HL-60/S4 treated with phorbol 12-myristate 13-acetate at 8.2 ng/mL for 4 days and 3 days (cell line): Measurements from ENCODE around the gene TRIM7.
"Not testable (repeated sequence)": the region's sequence is repeated elsewhere in the genome, so short reads cannot be mapped to it uniquely, and the experiment has no call there.

ENCODE experiments used
- in situ Hi-C: fragments of 300-500 bp; cut with MboI; formaldehyde crosslinking; loops from 2 replicates; pipeline ENCODE4 v1.15.0; 2022; ENCODE audit warnings: low sequenced_read_pairs

TRIM7 gene

DNA sequence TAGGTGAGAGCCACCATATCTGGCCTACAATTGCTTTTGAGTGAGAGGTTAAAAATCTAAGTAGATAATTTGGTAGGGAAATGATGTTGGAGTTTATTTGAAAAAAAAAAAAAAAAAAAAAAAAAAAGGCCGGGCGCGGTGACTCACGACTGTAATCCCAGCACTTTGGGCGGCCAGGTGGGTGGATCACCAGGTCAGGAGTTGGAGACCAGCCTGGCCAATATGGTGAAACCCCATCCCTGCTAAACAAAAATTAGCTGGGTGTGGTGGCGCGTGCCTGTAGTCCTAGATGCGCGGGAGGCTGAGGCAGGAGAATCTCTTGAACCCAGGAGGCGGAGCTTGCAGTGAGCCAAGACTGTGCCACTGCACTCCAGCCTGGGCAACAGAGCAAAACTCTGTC is 9.3 kb upstream of the TRIM7 start:
- in situ Hi-C loops = not testable (repeated sequence)

DNA sequence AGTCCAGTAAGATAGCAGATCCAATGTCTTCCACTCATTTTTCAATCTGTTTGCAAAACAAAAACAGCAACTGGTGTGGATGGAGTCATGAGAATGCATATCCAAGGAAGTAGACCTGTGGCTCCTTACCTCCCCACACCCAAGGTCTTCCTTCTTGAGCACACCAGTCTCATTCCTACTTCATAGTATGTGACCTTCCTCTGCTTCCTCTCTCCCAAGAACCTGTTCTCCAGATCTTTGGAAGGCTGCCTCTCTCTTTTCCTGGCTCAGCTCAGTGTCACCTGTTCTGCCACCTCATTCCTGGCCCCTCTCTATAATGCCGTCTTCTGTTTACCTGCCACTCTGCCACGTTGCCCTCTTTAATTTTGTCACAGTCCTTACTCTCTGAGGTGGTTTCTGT is 7.9 kb upstream of the TRIM7 start:
- in situ Hi-C loops = no loop called here

DNA sequence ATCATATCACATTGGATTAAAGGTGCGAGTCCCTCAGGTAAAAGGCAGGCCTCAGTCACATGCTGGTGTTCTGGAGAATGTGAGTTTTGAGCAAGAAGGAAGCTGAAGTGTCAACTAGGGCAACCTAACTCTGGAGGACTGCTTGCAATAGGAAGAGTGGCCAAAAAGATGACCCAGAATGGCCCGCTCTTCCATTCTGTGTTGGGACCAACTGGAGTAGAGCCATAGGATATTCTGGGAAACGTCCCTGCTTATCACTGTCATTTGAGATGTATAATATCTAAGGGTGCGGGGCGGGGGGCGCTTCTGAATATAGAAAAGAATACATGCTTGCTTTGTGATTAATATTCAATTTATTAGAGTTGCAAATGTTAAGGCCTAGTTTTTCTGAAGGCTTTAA is 7.1 kb upstream of the TRIM7 start:
- in situ Hi-C loops = no loop called here

DNA sequence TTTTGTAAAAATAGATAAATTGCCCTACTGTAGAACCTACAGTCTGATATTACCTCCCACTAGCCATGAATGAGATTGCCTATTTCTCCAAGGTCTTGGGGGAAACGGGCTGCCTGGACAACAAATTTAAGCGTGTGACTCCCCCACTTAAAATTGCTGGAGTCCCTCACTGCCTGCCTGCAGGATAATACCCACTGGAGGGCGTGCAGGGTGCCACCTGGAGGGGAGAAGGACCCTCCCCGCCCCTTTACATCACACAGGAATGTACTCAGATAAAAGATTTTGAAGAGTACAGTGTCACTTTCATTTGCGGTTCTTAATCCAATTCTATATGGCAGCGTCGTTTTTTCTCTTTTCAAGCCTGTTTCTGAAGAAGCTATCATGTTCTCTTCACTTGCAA is 6.2 kb upstream of the TRIM7 start:
- in situ Hi-C loops = no loop called here

DNA sequence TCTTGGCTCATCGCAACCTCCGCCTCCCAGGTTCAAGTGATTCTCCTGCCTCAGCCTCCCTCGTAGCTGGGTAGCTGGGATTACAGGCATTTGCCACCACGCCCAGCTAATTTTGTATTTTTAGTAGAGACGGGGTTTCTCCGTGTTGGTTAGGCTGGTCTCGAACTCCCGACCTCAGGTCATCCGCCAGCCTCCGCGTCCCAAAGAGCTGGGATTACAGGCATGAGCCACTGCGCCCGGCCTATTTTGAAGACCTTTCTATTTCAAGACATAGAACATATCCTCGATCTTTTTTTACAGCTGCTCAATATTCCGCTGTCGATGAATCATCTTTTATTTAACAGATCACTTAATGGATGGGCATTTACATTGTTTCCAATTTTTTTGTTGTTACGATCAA is 5.7 kb upstream of the TRIM7 start:
- in situ Hi-C loops = not testable (repeated sequence)

DNA sequence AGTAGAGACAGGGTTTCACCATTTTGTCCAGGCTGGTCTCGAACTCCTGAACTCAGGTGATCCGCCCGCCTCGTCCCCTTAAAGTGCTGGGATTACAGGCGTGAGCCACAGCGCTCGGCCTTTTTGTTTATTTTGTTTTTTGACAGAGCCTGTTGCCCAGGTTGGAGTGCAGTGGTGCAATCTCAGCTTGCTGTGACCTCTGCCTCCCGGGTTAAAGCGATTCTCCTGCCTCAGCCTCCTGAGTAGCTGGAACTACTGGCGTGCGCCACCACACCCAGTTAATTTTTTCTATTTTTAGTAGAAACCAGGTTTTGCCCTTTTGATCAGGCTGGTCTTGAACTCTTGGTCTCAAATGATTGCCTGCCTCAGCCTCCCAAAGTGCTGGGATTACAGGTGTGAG is 5.2 kb upstream of the TRIM7 start:
- in situ Hi-C loops = not testable (repeated sequence)

DNA sequence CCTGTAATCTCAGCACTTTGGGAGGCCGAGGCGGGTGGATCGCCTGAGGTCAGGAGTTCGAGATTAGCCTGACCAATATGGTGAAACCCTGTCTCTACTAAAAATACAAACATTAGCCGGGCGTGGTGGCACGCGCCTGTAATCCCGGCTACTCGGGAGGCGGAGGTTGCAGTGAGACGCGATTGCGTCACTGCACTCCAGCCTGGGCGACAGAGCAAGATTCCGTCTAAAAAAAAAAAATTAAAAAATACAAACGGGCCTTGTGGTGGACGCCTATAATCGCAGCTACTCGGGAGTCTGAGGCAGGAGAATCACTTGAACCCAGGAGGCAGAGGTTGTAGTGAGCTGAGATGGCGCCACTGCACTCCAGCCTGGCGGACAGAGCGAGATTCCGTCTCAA is 4.0 kb upstream of the TRIM7 start:
- in situ Hi-C loops = not testable (repeated sequence)

DNA sequence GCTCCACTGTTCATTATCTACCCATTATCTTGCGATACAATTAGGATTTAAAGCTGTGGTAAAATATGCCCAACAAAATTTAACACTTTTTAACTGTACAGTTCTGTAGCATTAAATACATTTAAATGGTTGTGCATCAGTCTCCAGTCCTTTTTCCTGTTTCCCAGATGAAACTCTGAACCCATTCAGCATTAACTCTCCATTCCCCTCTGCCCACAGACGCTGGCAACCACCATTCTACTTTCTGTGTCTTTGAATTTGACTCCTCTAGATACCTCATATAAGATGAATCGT is 2.9 kb upstream of the TRIM7 start:
- in situ Hi-C loops = no loop called here

DNA sequence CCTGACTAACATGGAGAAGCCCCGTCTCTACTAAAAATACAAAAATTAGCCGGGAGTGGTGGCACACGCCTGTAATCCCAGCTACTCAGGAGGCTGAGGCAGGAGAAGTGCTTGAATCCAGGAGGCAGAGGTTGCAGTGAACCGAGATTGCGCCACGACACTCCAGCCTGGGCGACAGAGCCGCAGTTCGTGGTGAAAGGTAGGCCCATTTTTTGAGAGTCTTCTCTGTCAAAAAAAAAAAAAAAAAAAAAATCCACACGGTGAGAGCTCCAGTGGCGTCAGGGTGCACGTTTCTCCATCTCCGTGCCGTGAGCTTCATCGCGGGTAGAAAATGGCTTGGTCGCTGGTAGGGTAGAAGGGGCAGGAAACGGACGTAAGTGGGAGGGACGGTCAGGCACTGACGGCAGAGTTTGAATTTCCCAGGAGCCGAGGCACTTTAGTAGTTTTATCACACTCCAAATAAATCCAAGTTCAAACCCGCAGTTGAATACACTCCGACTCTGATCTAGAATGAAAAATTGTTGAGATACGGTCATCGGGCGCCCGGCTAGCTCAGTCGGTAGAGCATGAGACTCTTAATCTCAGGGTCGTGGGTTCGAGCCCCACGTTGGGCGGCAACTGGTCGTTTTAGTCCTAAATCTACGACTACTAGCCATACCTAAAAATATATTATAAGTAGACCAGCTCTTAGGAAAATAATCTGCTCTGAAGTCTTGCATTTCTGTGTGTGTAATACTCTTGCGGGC is 2.4 kb upstream of the TRIM7 start:
- in situ Hi-C loops = no loop called here

DNA sequence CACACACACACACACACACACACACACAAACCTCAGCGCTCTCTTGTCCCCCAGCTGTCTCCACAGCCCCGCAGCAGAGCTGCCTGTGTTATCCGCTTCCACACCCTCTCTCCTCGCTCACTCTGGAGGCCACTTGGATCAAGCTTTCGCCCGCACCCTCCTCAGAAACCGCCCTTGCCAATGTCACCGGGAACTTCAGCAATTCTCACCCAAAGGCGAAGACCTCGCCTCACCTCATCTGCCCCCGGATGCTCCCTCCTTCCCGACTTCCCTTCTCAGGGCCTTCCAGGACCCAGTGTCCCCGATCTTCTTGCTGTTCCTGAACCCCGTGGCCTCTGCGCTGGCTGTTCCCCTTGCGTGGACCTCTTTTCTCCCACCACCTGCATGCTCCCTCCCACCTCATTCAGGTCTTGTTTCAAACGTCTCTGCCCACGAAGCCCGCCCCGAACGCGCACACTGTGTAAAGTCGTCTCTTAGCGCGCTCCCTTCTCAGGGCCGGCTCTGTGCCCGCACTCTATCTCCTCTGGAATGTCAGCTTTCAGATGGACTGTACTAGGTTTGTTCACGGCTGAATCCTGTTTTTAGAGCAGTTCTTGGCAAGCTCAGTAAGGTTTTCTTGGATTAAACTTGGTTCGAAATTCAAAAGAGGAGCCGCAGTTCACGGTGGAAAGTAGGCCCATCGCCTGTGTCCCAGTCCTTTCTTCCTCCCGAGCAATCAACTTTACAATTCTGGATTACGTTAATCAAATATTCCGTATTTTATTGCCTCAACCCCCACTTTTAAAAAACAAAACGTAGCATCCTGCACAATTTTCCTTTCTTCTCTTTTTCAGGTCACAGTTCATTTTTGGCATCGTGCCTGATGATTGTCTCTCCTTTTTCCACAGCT is 1.0 kb upstream of the TRIM7 start:
- in situ Hi-C loops = no loop called here

DNA sequence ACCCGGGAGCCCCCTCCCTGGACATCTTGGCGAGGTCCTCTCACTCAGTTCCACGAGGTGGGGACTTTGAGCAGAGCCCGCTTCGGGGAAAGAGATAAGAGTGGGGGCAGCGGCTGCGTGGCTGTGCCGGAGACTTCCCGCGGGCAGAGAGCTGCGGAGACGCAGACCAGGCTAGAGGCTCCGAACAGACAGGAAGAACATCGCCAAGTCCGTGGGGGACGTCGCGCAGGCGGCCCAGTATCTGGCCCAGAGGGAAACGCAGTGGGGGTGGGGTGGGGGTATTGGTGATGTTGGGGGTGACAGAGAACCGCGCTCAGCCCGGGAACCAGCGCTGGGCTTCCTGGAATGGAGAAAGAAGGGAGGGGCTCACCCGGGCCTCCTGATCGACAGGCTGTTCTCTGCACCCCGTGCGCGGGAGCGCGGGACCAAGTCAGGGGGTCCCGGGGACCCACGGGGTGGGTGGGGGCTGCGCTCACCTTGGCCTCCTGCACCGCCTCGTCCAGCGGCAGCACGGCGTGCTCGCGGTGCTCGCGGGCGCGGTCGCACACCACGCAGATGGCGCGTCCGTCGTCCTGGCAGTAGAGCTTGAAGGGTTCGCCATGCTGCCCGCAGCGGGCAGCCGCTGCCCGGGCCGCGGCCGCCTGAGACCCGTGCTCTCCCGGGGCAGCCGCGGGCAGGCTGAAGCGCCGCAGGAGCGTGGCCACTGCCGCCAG is 727 bp downstream of the TRIM7 start:
- in situ Hi-C loops = no loop called here

DNA sequence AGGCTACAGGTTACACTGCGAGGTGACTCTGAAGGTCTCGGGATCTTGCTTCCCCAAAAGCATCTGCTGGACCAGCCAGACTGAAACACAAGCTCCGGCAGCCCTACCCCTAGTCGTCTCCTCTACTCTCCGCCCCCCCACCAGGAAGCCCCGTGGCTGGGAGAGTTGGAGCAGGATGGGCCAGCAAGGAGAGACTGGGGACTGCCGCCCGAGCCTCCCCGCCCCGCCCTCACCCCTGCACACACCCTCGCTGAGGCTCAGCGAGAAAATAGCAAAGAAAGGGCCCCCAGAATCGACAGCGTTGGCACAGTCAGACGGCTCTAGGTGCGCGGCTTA is 1.3 kb downstream of the TRIM7 start:
- in situ Hi-C loops = no loop called here

DNA sequence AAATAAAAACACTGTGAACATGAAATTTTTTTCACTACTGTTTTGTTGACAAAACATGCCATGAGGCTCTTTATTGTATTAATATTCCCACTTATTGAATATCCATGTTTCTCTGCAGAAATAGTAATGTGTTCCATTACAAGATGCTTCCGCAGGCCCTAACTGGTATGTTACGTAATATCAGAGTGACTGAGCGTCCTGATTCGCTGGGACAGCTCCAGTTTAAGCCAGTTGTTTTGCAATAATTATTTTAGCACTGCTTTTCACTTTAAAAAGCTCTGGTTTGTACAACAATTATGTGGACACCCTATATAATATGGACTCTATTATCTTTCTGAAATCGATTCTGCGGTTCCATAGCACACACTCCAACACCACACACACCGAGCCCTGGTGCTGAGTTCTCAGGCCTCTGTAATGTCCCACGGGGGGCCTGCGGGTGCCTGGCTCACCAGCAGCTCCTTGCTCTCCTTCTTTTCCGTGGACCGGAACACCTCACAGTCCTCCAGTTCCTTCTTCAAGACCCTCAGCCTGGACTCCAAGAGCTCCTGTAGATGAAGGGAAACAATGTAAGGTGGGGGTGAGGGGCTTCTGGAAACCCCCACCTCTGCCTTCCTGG is 1.8 kb downstream of the TRIM7 start:
- in situ Hi-C loops = no loop called here

DNA sequence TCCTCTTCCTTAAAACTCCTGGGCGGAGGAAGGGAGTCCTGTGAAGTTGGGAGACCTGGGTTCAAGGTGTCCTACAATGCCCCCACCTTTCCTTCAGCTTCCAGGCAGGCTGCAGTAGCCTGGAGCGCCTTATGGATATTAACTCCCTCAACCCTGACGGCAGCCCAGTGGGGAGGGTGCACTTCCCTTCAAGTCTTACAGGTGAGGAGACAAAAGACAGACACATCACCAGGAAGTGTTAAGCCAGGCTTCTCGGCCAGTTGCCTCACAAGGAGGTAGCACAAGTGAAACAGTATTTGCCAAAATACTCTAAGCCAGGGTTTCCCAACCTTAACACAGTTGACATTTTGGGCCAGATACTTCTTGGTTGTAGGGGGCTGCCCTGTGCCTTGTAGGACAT is 4.2 kb downstream of the TRIM7 start:
- in situ Hi-C loops = no loop called here

DNA sequence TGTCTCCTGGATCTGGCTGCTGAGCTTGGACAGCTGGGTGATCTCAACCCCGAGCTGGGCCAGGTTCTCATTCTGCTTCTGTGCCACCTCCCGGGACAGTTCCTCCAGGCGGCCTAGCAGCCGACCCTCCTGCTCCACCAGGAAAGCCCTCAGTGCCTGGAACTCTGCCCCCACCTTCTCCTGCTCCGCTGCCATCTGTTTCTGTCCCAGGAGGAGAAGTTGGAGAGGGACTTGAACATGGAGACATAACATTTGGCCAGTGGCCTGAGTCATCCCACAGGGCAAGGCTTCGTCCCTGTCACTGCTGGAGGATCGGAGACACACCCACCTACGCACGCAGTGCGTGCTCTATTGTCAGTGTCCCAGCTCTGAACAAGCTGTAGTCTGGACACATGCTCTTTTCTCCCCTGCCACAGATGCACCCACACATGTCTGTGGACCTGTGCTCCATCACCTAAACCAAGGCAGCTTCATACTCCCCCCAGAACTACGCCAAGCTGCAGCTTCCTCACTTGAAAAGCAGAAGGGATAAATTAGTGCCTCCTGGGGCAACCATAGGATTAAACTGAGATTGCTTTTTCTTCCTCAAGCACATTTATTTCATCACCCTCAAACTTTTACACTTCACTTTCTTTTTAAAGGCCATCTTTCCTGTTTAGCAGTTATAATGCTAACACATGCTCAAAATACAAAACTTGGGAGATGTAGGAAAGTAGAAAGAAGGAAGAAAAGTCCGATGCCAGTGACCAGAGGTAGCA is 4.9 kb downstream of the TRIM7 start:
- in situ Hi-C loops = no loop called here

DNA sequence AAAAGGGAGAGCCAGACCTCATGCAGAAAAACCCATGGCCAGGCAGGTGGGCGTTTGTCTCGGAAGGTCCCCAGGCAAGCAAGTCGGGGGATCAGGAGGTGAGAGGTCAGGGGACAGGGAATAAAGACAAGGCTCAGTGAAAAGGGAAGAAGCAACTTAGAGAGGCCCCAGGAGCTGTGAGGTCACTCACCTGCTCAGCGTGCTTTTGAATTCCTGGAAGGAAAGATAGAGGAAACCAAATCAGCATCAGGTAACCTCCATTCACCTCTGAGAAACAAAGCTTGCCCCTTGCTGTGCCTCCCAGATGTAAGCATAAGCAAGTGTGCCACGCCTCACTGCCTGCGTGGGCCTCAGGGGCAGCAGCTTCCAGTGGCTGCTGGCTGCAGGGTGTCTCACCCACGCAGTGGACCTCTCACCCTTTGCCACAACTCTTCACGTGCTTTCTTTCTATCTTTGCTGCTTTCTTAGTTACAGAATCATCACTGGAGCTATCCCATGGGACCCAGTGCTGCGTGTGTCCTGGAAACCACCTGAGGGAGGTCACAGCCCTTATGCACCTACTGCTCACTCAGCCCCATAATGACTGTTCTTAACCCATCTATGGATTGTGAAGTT is 6.0 kb downstream of the TRIM7 start:
- in situ Hi-C loops = no loop called here

DNA sequence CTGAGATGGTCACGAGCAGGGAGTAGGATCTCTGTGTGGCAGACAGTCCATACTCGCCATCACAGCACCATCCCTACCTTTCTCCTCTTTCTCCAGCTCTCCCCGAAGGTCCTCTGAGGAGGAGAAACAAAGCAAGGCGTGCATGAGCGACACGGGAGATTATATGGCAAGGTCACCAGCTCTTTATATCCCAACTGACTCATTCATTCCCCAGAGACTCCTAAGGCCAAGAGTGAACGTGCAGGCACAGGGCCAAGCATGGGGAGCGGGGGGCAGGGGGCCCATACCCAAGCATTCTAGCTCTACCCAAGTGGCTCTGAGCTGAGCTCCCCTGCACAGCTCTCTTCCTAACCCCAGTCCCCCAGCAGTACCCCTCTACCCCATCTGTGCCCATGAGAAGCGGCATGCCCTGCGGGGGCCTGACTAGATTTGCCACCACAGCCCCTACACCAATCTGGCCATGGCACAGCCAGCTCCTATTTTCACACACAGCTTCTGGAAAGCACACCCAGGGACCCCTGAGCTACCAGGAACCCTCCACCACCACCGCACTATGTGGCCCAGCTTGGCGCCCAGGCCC is 6.8 kb downstream of the TRIM7 start:
- in situ Hi-C loops = no loop called here

DNA sequence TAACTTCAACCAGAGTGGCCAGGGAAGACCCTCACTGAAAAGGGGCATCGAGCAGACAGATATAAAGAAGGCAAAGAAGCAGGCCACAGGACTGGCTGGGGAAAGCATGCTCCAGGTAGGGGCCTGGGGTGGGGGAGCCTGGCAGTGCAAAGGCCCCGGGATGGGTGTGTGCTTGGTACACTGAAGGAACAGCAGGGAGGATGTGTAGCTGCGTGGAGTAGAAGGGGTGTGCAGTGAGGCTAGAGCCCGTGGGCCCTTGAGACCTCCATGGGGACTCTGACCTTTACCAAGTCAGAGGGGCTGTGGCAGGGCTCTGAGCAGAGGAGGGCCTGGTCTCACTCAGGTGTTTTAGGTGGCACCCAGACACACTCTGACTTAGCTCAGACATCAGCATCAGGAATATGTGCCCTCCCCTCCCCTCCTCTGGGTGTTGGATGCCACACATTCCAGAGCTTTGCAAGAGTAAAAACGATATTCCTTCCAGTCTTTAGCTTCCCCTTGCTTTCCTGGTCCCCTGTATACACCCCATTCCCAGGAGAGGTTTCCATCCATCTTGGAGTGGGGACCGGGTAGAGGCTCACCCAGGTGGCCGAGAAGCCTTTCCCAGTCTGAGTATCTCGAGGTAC is 7.6 kb downstream of the TRIM7 start:
- in situ Hi-C loops = no loop called here

DNA sequence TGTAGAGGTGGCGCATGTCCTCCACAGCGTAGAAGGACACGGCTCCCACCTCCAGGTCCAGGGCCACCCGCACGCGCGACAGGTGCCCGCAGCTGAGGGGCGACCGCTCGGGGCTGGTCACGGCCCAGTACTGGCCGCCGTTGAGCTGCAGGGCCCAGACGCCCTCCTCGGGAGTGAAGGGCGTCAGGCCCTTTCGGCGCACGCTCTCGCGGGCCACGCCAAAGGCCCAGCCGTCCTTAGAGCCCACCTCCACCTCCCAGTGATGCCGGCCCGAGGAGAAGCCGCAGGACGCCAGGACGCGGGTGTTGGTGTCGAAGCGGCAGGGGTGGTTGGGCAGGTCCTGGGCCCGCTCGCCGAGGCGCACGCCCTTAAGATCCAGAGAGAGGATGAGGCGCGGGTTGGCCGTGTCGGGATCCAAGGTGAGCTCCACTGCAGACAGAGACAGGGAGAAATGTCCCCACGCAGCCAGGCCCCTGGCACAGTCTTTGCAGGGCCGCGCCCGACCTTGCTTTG is 9.7 kb downstream of the TRIM7 start:
- in situ Hi-C loops = no loop called here
